H1 (cell line): ENCODE data around the gene MAGT1. TPM values are rescaled to one million over a fixed set of nuclear protein-coding genes. Genes with fewer than 3 reads are reported as not detected.
A peak's percentile ranks its signal among the peaks of the same experiment; 100 is the strongest.

Source experiments
- ATF3 ChIP-seq: IDR thresholded peaks from 2 replicates; pipeline ENCODE4 v1.6.1; 2011; ENCODE audit warnings: low read depth, mild to moderate bottlenecking, low read length; ENCODE audit not compliant: insufficient read depth
- CBX8 ChIP-seq: fragments of 300-800, 300-1000 bp; sonication (generic); IDR thresholded peaks from 2 replicates; pipeline ENCODE4 v1.7.1; 2016; ENCODE audit warnings: low read depth, low read length, borderline replicate concordance
- CREB1 ChIP-seq: IDR thresholded peaks from 2 replicates; pipeline ENCODE4 v1.6.1; 2012; ENCODE audit warnings: inconsistent platforms
- CTBP2 ChIP-seq: IDR thresholded peaks from 2 replicates; pipeline ENCODE4 v1.7.0; 2011; ENCODE audit warnings: borderline replicate concordance, mild to moderate bottlenecking, moderate library complexity, mixed read lengths, low read length; ENCODE audit not compliant: insufficient read depth, insufficient read length
- FOSL1 ChIP-seq: IDR thresholded peaks from 2 replicates; pipeline ENCODE4 v1.6.1; 2011; ENCODE audit warnings: mild to moderate bottlenecking, low read depth, low read length, moderate library complexity; ENCODE audit not compliant: insufficient read depth
- HDAC6 ChIP-seq: IDR thresholded peaks from one replicate; pipeline ENCODE4 v1.7.1; 2012; ENCODE audit warnings: low read depth, mild to moderate bottlenecking, inconsistent platforms, low read length, moderate library complexity
- JUN ChIP-seq: IDR thresholded peaks from 2 replicates; pipeline ENCODE4 v1.6.1; 2011; ENCODE audit warnings: low read depth, mild to moderate bottlenecking, improper control_type of control experiment, low read length
- JUND ChIP-seq: IDR thresholded peaks from 2 replicates; pipeline ENCODE4 v1.6.1; 2011; ENCODE audit warnings: mild to moderate bottlenecking, improper control_type of control experiment, low read length
- KDM4A ChIP-seq: IDR thresholded peaks from one replicate; pipeline ENCODE4 v1.7.1; 2012; ENCODE audit warnings: low read depth, mild to moderate bottlenecking, moderate library complexity, low read length, inconsistent platforms; ENCODE audit not compliant: severe bottlenecking
- KDM5A ChIP-seq: fragments of 200-600 bp; IDR thresholded peaks from 2 replicates; pipeline ENCODE4 v1.7.1; 2012; ENCODE audit warnings: mild to moderate bottlenecking, low read length, inconsistent platforms, mixed read lengths
- RNF2 ChIP-seq: fragments of 200-900, 300-1000 bp; sonication (generic); IDR thresholded peaks from 2 replicates; pipeline ENCODE4 v1.7.1; 2016; ENCODE audit warnings: borderline replicate concordance, low read depth, mild to moderate bottlenecking, antibody characterized with exemption, low read length; ENCODE audit not compliant: poor library complexity, severe bottlenecking; ENCODE audit errors: missing control alignments
- RXRA ChIP-seq: IDR thresholded peaks from 2 replicates; pipeline ENCODE4 v1.6.1; 2011; ENCODE audit warnings: low read depth, mild to moderate bottlenecking, low read length, moderate library complexity; ENCODE audit not compliant: insufficient read depth
- SAP30 ChIP-seq: fragments of 300-600 bp; sonication (generic); IDR thresholded peaks from 2 replicates; pipeline ENCODE4 v1.7.1; 2012; ENCODE audit warnings: low read length, moderate library complexity, mild to moderate bottlenecking, inconsistent platforms; ENCODE audit not compliant: insufficient read depth, insufficient replicate concordance
- SIRT6 ChIP-seq: IDR thresholded peaks from one replicate; pipeline ENCODE4 v1.7.1; 2012; ENCODE audit warnings: low read length, inconsistent platforms
- SP1 ChIP-seq: IDR thresholded peaks from 2 replicates; pipeline ENCODE4 v1.6.1; 2011; ENCODE audit warnings: low read depth, low read length
- SP2 ChIP-seq: IDR thresholded peaks from 2 replicates; pipeline ENCODE4 v1.6.1; 2012; ENCODE audit warnings: mild to moderate bottlenecking, low read length, inconsistent platforms
- SUZ12 ChIP-seq: fragments of 200-600 bp; sonication (generic); IDR thresholded peaks from 2 replicates; pipeline ENCODE4 v1.6.1; 2012; ENCODE audit warnings: mild to moderate bottlenecking, inconsistent platforms, low read length, moderate library complexity, mixed read lengths
- TAF7 ChIP-seq: optimal IDR thresholded peaks from 2 replicates; pipeline ENCODE3; 2011; ENCODE audit warnings: low read depth, mild to moderate bottlenecking, inconsistent platforms, low read length, moderate library complexity, borderline replicate concordance
- TEAD4 ChIP-seq: IDR thresholded peaks from 2 replicates; pipeline ENCODE4 v1.6.1; 2012; ENCODE audit warnings: low read depth, low read length, inconsistent platforms, mixed read lengths
- ZNF274 ChIP-seq: IDR thresholded peaks from 2 replicates; pipeline ENCODE4 v1.7.0; 2012; ENCODE audit warnings: low read length, borderline replicate concordance; ENCODE audit errors: extremely low read depth
- polyA plus RNA-seq, 7 experiments: library from polyadenylated mRNA; depleted of rRNA in 3 of 7; stranded (reverse) in 5 of 7; unstranded in 2 of 7; fragments of >200 nt in 5 of 7; fragments of 200-250 nt in 2 of 7; gene quantifications; 1 replicate in 5 of 7; 2 replicates in 1 of 7; 4 replicates in 1 of 7; pipeline versions ENCODE4 v1.2.1 to v1.2.3, GENCODE V29; 2011 to 2013; ENCODE audit warnings: missing spikeins in 2 of 7, mixed read lengths in 2 of 7
- total RNA-seq: library from RNA; stranded (reverse); fragmentation: NEBNext Ultra II Directional; extraction: Animal tissue kit (Norgen Biotek cat#: 25700); gene quantifications from 2 replicates; pipeline ENCODE4 v1.2.1, GENCODE V29; 2021

The MAGT1 gene
- total and polyA plus RNA-seq, 2 of the 8 experiments (the other 6 are each of a cell fraction or from before 2014, with no cell fraction given), result 14.4 to 47.6 TPM

GRCh38 chrX:77785486-77786364, 109.5 kb downstream of the MAGT1 start, which contains the start of gene ATRX (continued):
- TF ChIP-seq RNF2, result no peak
- TF ChIP-seq KDM4A, result no peak
- TF ChIP-seq HDAC6, result no peak
- no peak for TF ChIP-seq SP2
- no peak for TF ChIP-seq FOSL1
- no peak for TF ChIP-seq KDM5A
- TF ChIP-seq SP1, result peak; percentile 56; the same call in 1 of the 2 replicates
- TF ChIP-seq JUND, result no peak
- no peak for TF ChIP-seq CBX8
- TF ChIP-seq RXRA, result no peak
- no peak for TF ChIP-seq SAP30
- peak; percentile 87 for TF ChIP-seq TAF7
- TF ChIP-seq ZNF274, result no peak
- TF ChIP-seq CREB1, result peak; percentile 78
- no peak for TF ChIP-seq JUN
- no peak for TF ChIP-seq SUZ12
- no peak for TF ChIP-seq TEAD4
- no peak for TF ChIP-seq CTBP2
- no peak for TF ChIP-seq SIRT6
- TF ChIP-seq ATF3, result no peak
